T-helper 9 cell (primary cell): ENCODE data around the gene PPP1R15B.

Experiments used
- DNase-seq: peaks from one replicate; pipeline ENCODE4 v3.0.0-alpha.2; 2020

Gene PPP1R15B

DNA sequence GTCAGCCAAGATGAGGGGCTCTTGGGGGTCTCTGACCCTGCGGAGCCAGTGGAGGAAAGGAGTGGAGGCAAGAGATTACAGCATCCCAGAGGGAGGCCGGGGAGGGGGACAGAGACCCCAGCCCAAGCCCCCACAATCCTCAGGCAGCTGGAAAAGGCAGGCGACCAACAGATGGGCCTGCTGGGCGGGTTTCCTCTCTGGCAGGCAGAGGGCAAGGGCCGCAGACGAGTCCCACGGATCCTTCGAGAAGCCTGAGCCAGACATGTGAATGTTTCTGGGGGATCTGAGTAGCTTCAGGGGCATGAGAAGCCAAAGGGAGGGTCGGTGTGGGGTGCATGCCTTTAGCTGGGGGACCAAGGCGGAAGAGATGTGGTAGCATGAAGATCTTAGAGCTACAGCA is 49.8 kb downstream of the PPP1R15B start:
- DNase-seq, result no peak

DNA sequence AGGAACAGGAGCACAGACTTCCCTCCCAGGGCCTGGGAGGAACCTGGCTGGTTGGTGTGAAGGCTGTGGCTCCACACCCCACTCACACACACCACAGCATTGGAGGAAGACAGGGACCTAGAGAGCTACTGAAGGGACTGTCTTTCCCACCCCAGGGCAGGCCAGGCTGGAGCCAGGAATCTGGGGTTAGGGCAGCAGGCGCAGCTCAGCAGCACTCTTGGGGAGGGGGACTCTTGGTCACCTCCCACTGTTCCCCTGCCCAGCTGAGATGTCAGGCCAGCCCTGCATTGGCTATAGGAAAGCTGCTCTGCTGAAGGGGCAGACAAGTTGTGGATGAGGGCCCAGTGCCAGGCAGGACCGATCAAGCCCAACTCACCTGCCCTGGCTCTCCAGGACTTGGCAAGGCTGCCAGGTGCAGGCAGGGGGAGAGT is 50.3 kb downstream of the PPP1R15B start:
- no peak for DNase-seq

DNA sequence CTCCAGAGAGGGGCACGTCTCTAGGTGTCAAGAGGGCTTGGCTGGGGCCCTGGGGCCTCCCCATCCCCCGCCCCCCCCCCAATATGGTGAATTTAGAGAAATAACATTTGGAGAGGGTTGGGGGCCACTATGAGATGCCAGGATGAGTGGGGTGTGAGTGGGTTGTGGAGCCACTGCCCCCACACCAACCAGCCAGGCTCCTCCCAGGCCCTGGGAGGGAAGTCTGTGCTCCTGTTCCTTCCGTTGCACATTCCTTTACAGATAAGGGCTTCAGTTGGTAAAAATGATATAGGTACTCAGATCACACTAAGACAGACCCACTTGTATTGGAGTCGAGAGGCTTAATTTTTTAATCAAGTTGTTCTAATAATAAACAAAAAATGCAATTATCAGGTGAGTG is 51.3 kb downstream of the PPP1R15B start:
- DNase-seq, result no peak

DNA sequence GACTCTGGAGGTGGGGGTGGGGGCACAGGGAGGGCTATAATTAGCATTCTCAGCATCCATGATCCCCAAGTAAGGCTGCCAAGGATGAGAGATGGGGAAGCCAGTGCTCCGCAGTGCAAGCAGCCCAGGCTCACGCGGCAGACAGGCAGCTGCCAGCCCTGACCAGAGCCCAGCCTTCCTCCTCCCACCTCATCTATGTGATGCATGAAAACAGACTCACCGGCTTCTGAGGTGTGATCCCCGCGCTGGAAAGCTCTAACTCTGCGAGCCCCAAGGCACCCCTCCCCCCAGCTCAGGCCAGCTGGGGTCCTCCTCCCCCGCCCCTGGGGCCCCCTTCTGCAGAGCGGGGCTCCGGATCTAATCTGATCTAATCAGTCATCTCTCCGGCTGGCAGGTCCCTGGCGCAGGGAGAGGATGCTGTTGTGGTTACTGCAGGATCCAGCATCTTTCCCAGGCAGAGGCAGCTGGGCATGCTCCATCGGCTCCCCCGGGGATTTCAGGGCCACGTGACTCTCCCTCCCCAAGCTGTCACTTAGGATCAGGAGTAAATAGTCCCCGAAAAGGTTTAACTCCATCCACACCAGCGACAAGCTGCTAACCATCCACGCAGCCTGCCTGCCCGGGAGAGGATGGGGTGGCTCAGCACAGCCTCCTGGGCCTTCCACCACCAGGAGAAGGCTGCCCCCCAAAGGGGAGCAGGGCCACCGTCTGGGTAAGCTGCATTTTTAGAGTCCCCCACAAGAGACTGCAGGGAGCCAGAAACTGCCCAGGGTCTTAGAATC is 52.0 kb downstream of the PPP1R15B start, which contains the start of gene PLEKHA6:
PLEKHA6 (minus strand) TSS at position 456 of the 782 bp plus-strand sequence. CDS start 86,202 bp downstream, outside the sequence.
- no peak for DNase-seq

DNA sequence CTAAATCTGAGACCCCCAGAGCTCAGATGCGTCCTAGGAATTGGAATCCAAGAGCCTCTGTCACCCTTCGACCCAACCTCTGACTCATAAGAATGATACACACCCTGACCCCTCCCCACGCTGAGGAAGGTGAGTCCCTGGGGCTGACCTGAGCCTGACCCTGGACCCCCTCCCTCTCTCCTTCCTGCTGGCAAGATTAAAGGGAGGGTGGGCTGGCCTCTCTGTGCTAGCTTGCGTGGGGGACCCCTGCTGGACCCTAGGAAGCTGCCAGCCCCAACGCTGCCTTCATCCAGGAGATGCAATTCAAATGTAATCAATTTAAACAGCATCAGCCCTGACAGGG is 52.5 kb downstream of the PPP1R15B start:
- DNase-seq, result no peak

DNA sequence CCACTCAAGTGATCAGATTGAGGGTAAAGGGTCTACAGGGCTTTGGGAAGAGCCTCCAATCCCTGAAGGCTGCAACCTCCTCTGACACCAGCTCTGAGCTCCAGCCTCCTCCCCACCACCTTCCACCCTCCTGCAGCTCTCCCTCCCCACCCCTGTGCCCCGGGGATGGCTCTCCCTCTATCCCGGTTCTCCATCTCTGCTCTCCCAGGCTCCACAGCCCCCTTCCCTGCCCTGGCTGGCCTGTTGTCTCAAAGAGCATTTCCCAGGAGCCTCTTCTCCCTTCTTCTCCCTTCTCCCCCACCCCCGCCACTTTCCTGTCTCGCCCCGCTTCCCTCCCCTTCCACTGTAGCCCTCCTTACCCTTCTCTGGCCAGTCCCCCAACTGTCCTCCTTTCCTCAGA is 53.0 kb downstream of the PPP1R15B start:
- no peak for DNase-seq

DNA sequence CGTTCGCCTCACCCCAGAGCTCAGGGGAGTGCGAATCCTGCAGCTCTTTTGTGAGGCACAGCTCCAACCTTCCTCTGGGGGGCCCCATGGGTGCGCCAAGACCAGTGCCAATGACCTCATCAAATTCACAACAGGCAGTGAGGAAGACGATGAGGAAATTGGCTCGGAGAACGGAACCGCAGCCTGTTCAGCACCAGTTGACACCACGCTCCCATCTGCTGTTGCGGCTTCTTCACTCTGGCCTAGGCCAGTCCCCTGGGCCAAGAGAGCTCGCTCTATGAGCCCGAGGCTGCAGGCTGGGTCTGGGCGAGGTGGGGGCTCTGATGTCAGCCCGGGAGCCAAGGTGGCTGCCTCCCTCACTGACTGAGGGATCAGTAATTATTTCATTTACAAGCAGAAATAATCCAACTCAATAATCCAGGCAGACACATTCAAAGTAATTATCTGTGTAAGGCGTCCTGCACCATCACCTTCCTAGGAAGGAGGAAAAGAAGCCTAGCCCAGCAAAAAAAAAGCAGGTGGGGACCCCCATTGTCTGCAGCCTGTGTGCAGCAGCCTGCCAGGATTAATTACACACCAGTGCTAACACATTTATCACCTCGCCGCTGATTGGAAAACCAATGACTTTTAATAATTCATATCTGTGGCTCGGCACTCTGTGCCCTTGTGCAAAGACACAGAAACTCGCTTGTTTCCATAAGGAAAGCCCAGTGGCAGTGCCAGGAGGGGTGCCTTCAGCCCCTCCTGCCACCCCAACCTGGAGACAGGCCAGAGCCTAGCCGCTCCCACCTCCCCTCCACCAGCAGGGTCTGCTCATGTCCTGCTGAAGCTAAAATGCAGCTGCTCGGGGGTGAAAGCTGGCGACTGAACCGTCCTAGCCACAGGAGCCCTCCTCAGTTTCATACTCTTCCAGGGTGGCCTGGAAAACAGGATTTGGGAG is 53.8 kb downstream of the PPP1R15B start:
- DNase-seq, result no peak

DNA sequence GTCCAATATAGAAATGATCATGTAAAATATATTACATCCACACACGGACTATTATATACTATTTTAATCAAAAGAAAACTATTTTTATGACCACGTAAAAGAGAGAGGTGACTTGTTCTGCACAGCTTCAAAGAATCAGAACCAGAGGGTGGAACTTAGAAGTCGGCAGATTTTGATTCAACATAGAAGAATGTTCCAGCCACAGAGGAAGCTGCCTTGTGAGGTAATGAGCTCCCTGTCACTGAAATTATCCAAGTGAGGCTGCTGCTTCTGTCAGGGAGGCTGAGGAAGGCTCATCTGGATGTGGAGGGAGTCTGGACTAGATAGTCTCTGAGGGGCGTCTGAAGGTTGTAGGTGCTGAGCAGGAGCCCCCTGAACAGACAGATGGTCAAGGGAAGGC is 54.6 kb downstream of the PPP1R15B start:
- no peak for DNase-seq

DNA sequence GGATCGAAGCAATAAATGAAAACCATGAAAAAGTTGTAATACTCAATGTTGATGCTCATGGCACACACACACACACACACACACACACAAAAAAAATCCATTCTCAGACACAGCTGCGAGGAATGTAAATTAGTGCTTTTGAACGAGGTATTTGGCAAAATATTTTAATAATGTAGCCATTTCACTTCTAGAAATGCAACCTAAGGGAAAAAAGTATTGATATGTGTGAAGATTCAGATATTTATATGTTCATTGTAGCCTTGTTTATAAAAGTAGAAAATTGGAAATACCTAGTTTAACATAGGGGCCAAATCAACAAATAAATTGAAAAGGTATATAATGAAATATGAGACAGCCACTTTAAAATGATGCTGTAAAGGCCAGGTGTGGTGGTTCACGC is 55.7 kb downstream of the PPP1R15B start:
- no peak for DNase-seq

DNA sequence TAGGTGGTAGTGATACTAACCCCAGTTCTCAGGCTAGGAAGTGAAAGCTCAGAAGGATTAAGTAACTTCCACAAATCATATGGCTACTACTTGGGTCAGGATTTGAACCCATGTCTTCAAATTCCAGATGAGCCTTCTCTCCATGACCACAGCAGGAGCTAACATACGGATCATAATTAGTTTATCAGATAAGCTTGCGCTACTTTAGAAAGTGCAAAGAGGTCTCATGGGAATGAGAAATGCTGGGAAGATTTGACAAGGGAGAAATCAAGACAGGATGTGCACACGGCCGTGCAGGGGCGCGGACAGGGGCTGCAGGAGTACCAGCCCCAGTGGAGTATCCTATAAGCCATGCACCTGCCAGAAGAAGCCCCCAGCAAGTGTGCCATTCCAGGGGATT is 57.0 kb downstream of the PPP1R15B start:
- no peak for DNase-seq
